ENCODE measurements around the gene ABCA7.

The ABCA7 gene

GRCh38 chr19:1040476-1041271 lies 767 bp downstream of the ABCA7 start:
- DNase-seq (ENCODE audit: low spot score): peak; percentile 85

- DNase-seq (ENCODE audit: low spot score): no peak
These were observed 1.4 kb downstream of the ABCA7 start for GRCh38 chr19:1041272-1041834.

GRCh38 chr19:1041835-1042685 lies 2.2 kb downstream of the ABCA7 start:
- no peak for DNase-seq (ENCODE audit: low spot score)

GRCh38 chr19:1042689-1043511 lies 3.0 kb downstream of the ABCA7 start:
- DNase-seq (ENCODE audit: low spot score): no peak

- DNase-seq (ENCODE audit: low spot score): no peak
These were observed 5.3 kb downstream of the ABCA7 start for GRCh38 chr19:1045247-1045603.

GRCh38 chr19:1046117-1046626 lies 6.3 kb downstream of the ABCA7 start:
- DNase-seq (ENCODE audit: low spot score): no peak

GRCh38 chr19:1046836-1047695 lies 7.2 kb downstream of the ABCA7 start:
- DNase-seq (ENCODE audit: low spot score): no peak

- no peak for DNase-seq (ENCODE audit: low spot score)
These were observed 7.8 kb downstream of the ABCA7 start for GRCh38 chr19:1047696-1048147.

- no peak for DNase-seq (ENCODE audit: low spot score)
These were observed 9.2 kb downstream of the ABCA7 start for GRCh38 chr19:1049106-1049505.

- DNase-seq (ENCODE audit: low spot score): no peak
These were observed 9.9 kb downstream of the ABCA7 start for GRCh38 chr19:1049800-1050199.

GRCh38 chr19:1050989-1051788 lies 11.3 kb downstream of the ABCA7 start:
- no peak for DNase-seq (ENCODE audit: low spot score)

- no peak for DNase-seq (ENCODE audit: low spot score)
These were observed 11.9 kb downstream of the ABCA7 start for GRCh38 chr19:1051791-1052190.

- no peak for DNase-seq (ENCODE audit: low spot score)
These were observed 12.6 kb downstream of the ABCA7 start for GRCh38 chr19:1052349-1052975.

GRCh38 chr19:1053176-1054101 lies 13.5 kb downstream of the ABCA7 start:
- DNase-seq (ENCODE audit: low spot score): no peak

GRCh38 chr19:1054102-1055027 lies 14.5 kb downstream of the ABCA7 start:
- no peak for DNase-seq (ENCODE audit: low spot score)

GRCh38 chr19:1055028-1055425 lies 15.1 kb downstream of the ABCA7 start:
- no peak for DNase-seq (ENCODE audit: low spot score)
